Measurements from ENCODE around the gene ATP9A.
"Not testable (repeated sequence)": the region's sequence is repeated elsewhere in the genome, so short reads cannot be mapped to it uniquely, and the experiment has no call there.

ATP9A gene

DNA sequence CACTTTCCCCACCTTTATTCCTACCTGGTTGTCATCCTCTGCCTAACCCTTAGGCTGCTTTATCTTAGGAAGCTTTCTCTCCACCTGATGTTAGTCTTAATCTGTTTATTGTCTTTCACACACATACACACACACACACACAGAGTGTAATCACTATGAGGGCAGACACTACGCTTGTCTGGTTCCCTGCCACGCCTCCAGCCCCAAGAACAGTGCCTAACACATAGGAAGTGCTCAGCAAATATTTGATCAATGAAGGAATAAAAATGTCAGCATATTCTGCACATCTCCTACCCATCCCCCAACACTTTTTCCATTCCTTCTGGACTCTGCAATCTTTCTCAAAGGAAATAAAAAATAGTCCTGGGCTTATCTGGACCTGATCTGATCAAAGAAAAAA, 174.6 kb downstream of the ATP9A start:
- DNase-seq, result no peak

DNA sequence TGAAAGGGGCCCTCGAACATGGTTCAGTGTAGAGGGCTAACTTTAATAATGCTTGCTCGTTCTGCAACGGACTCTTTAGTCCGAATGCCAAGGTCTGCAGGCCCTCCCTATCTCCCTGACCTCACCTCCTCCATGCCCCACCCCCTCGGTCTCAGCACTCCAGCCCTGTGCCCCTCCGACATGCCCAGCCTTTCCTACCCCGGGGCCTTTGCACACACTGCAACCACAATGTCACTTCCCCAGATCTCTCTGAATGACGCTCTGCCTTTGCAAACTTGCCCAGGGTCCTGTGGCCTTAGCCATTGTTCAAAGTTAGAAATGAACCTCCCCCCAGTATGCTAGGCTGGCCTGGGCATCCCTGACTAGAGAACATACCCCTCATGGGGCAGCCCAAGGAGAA, 175.6 kb downstream of the ATP9A start:
- no peak for DNase-seq

DNA sequence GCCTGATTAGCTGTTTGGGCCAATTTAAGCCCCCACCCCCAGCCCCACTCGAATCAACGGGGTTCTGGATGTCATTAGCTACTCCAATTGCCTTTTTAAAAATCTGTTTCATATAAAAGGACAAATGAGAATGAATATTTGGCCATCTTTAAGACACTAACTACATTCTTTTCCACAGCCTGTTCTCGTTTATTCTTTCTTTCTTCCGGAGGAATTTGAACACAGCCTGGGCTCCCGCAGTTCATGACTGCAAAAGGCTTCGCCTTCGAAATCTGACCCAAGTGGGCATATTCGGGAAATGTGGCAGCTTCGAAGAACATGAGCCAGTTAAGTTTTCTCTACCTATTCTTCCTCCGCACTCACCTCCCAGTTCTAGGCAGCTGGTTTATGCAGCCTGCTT, 176.3 kb downstream of the ATP9A start:
- no peak for DNase-seq

DNA sequence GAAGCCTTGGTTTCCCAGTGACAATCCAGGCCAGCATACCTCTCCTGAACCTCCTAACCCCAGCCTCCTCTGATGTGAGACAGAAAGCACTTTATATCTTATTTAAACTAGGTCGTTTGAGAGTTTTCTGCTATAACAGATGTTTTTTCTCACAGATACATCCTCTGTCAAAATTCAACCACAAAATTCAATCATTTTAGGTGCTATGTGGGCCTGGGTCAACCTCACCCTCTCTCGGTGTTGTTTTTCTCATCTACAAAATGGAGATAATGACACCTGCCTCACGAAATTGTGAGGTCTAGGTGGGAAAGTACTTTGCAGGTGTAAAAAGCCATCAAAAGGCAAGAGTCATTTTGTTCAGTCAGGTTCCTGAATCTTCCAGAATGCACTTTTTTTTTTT, 179.4 kb downstream of the ATP9A start:
- no peak for DNase-seq

DNA sequence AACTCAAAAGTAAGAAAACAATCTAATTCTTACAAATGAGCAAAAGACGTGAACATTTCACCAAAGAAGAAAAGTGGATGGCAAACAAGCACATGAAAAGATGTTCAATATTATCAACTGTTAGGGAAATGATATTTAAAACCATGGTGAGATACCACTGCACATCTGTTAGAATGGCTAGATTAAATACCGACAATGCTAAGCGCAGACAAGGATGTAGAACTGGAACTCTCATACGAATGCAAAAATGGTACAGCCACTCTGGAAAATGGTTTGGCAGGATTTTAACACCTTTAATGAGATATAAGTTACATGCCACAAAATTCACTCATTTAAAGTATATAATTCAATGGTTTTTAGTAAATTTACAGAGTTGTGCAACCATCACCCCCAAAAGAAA, 181.0 kb downstream of the ATP9A start:
- DNase-seq, result no peak

DNA sequence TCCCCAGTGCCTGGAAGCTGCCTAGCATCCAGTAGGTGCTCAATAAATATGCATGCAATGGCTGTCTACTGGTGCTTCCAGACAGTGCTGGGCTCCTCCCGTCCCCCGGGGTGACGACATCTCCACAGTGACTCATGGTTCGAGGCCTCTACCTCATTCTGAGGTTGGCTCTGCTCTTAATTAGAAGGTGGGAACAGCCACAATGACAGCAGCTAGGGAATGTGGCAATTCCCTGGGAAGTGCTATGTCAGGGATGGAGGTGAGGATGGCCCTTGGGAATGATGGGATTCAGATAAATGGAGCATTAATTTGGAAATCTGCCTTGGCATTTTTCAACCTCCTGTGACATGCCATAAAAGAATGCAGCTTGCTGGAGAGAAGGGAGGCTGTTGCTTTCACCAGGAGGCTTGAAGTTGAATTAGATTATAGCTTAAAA, 182.2 kb downstream of the ATP9A start:
- no peak for DNase-seq

DNA sequence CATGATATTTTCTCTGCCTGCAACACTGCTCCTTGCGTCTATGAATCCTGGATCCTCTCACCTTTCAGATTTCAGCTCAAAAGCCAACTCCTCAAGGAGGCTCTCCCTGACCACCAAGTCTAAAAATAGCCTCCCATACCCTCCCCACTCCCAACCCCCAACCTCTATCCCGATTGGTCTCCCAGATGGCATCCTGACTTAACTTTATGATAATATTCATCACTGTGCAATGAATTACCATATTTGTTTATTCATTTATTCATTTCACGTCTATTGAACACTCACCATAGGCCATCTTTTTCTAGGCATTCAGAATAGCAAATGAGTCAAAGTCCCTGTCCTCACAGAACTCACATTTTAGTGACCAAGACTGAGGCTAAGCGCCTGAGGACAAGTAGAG, 183.0 kb downstream of the ATP9A start:
- DNase-seq, result no peak

DNA sequence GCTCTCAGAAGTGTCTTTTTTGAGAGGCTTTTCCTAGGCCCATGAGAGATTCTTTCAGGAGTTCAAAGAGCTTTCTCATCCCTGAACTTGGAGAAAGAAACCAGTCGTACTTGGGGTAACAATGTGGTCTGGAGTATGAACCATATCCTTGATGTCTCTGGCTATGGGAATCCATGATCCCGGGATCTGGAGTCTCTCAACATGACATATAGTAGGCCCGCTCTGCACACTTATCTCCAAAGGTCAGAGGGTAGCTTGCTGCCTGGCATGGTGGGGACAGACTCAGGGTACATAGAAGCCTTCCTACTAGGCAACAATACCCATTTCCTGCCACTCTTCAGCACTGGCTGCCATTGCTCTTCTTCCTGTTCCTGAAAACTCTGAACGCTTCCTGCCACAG, 183.5 kb downstream of the ATP9A start:
- no peak for DNase-seq

DNA sequence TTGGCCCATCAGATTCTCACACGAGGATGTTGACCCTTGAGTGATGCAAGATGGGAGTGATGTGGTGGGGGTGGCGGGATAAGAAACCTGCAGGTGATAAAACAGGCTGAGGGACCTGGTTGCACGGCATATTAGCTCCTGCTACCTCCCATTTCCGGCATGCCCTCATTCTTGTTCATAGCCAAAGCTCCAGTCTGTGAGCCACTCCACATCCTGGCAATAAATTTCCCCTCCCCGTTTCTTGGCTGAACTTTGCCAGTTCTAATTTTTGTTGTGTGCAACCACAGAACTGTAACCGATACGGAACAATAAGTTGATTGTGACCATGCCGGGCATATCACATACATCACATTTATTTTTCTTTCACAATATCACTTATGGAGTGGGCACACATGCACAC, 184.1 kb downstream of the ATP9A start:
- DNase-seq, result no peak

DNA sequence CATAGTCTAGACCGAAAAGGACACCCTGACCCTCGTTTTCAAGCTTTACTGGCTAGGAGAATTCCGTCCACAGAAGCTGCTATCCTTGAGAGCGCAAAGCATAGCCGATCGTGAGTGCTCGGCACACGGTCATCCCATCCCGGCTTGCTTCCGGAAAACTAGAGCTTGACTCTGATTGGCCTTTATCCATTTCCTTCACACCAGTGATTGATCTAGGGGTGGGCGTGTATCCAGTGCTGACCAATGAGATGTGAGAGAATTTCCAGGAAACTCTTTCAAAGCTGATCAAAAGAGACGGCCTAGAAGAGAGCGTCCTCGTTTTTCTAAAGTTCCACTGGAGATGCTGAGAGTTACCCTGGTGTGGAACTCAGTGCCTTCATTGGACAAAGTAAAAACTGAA, 184.7 kb downstream of the ATP9A start:
- no peak for DNase-seq

DNA sequence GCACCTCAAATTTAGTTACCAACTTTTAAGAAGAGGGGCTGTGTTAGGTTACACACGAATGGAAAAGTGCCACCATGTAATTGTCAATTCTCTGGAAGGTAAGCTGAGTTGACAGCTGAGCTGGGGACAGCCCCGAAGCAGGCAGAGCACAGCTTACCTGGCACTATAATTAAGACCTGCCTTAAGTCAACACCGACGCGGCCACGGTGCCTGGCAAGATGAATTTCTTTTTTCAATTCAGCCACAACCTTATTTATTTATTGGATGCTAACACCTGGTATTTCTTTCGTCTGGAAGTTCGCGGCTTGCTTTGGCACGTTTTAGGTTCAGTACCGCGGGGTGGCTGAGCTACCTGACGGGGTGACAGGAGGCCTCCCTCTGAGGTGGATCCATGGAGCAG, 185.1 kb downstream of the ATP9A start:
- DNase-seq, result no peak

DNA sequence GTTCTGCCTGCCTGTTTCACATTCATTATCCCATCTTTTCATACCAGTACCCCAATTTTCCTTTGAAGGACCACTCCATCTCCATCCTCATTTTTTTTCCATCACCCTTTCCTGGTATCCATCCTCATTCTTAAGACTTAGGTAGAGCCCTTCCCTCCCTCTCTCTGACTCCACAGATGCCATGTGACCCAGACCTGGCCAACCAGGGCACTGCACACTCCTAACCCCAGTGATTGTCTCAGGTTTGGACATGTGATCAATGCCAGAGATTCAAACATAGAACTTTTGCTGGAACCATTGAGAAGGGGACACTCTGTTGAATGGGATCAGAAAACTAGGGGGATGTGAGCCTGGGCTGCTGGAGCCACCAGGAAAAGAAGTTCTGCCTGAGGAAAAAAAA, 186.6 kb downstream of the ATP9A start:
- DNase-seq, result no peak

DNA sequence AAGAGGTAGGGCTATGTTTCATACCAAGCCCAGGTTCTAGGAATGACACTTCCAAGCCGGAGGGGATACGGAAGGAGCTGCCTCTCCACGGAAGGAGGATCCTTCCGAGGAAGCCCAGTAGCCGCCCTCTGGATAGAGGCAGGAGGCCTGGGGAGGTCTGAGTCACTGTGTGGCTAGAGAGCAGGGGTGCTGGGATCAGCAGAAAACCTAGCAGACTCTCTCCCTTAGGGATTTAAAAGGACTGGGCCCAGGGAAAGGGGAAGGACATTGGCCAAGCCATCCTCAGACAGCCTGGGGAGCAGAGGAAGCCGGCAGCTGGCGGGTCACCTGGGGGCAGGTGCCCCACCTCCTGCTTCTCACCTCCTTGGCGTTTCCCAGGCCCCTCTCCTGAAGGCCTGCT, 189.1 kb downstream of the ATP9A start:
- no peak for DNase-seq

DNA sequence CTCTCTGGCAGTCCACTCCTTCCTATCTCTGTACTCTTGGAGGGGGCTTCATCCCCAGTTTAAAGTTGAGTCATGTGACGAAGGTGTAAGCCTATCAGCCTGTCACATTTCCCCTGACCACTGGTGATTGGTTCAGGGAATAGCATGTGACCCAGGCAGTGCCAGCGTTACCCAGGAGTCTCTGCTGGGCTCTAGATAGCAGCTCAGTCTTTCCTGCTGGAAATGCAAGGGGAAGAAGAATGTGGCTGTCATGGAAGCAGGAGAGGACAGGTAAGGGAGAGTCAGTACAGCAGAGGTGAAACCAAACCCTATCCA, 190.1 kb downstream of the ATP9A start:
- DNase-seq, result no peak

DNA sequence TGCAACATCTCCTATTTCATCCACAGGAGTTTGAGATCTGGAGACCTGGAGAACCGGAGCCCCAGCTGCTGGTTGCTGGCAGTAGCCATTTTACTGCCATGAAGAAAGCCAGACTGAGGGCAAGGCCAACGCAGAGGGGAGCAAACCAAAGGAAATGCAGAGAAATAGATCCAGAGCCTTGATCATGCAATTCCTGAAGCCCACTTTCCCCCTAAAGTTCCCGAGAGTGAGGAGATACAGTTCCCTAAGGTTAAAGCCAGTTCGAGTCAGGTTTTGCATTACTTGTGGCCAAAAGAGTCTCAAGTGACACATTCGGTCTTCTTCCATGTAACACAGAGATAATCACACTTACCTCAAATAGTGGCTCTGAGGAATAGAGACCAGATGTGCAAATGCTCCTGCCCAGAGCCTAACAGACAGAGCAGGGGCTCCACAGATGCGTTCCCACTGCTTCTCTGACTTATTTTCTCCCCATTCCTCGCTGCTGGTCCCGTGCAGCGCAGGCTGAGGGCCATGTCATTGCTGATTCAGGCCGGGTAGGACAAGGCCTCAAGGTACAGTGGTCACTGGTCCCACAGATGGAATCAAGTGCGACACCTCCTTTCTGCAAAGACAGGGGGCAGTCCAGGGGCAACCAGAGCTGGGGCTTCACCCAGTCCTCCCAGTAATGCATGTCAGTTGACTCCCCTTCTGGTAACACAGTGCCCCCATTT, 190.6 kb downstream of the ATP9A start:
- no peak for DNase-seq

DNA sequence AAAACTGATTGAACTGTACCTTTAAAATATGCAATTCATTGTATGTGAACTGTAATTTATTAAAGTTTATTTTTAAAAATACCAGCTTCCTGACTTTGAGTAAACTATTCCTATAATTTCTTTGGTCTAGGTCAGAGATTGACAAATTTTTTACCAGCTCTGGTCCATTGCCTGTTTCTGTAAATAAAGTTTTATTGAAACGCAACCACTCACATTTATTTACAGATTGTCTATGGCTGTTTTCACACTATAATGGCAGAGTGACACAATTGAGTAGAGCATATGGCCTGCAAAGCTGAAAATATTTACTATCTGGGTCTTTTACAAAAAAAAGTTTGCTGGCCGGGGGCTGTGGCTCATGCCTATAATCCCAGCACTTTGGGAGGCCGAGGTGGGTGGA, 192.7 kb downstream of the ATP9A start:
- DNase-seq, result no peak

DNA sequence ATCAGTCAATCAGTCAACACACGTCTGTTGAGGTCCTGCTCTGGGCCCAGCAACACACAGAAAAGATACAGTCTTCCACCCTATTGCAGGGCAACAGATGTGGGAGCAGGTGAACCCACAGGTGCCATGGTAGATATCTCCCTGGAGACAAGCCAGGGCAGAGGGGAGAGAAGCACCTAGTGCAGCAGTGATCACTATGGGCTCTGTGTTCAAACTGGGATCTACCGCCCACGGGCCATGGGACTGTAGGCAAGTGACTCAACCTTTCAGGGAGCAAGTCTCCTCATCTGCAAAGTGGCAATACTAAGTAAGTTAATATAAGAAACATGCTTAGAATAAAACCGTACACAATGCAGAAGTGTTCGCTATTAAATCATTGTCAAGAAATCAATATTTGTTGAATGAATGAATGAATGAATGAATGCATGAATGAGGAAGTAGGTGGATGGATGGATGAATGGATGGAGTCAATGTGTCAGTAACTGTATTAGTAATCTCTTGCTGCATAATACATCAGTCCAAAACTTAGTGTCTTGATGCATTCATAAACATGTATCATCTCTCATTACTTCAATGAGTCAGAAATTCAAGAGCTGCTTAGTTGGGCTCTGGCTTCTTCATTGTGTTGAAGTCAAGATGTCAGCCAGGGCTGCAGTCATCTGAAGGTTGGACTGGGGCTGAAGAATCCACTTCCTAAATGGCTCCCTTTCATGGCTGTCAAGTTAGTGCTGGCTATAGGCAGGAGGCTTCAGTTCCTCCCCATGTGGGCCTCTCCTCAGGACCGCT, 193.7 kb downstream of the ATP9A start:
- DNase-seq, result peak; percentile 35

DNA sequence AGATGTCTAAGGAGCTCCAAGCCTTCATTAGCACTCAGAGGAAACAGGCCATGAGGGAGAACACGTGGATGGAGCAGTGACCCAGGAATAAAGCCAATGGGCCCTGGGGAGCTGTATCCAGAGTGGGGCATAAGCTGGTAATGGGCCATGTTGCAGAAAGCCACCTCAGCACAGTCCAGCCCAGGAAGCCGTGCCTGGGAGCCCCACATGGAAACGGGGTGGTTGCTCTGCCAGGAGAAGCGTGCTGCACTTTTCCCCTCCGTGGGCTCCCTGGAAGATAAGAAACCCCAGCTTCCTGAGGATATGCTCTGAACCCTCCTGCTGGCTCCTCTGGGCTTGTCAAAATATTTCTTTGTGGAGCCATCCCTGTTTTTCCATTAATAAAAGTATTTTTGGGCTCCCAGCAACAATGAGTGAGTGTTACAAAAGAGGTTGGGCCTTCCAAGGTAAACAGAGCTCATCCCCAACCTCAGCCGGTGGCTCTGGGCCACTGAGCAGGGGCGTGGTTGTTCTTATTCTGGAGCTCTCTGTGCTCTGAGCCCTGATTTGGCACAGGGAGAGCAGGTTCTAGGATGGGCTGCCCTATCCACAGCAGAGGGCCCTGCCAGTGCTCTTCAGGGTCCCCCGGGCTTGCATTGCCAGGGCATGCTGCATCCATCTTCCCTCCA, 194.5 kb downstream of the ATP9A start:
- no peak for DNase-seq

DNA sequence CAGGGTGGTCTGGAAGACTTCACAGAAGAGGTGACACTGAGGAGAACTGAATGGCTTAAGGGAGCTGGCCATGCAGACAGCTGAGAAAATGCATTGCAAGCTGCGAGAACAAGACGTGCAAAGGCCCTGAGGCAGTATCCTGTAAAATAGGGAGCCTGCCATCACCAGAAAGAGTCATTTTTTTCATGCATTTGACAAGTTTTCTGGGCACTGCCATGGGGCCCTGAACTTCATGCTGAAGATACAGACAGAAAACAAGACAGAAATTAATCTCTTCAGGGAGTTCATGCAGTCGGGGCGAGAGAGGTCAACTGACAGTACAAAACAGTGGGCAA, 196.8 kb downstream of the ATP9A start:
- no peak for DNase-seq

DNA sequence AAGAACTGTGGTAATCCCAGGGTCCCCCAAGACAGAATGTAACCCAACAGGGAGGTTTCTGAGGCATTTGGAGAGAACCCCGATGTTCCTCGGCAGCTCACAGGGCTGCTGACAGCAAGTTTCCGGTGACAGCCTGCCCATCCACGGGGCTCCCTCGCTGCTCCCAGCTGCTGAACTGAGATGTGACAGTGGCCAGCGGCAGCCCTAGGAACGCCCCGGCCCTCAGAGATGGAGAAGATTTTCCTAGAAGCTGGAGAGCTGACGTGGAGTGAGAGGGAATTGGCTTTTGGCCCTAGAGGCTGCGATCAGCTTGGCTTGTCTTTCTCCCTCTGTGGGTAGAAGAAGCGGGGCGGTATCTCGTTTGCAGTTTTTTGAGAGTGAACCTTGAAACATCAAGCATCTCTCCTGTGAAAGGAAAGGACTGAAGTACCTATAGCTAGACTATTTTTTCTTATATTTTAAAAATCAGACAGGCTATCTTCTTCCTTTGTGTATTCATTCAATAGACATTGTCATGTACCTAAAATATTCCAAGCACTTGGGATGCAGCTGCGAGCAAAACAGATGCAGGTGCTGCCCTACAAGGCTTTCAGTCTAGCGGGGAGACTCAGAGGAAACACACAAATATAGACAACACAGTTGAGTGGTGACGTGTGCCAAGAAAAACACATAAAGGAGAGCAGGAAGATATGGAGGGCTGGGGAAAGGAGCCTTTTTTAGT, 197.3 kb downstream of the ATP9A start:
- no peak for DNase-seq

DNA sequence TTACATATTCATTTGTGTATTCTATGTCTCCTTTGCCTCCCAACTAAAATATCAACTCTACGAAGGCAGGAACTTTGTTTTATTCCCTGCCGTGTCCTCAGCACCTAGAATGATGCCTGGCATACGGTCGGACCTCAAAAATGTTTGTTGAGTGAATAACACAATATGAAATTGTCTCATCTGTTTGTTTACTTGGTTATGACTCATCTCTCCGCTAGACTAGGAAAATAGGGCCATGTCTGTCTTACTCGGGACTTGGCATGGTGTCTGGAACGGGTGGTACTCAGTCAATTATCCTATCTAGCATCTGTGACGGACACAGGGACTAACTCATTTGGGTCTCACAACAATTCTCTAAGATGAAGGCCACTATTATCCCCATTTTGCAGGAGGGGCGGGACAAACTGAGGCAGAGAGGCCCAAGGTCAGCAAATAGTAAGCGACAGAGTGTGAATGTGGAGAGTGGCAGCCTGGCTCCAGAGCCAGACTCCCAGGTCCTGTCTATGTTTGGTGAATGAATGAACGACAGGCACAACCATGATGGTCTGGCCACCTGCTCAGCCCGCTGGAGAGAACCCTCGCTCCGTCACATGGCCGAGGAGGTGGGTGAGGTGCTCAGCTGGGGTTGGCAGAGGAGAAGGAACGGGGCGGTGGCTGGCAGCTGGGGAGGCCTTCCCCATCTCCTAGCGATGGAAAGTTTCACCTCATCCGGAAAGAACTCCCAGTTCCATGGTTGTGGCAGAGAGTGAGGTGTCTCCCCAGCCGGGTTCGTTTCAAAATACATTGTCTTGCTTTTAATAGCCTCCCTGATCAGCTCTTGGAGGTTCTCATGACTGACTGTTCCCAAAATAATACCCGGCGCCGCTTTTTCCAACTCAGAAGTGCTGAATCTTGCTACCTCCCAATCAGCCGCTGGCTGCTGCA, 198.1 kb downstream of the ATP9A start:
- DNase-seq, result no peak

DNA sequence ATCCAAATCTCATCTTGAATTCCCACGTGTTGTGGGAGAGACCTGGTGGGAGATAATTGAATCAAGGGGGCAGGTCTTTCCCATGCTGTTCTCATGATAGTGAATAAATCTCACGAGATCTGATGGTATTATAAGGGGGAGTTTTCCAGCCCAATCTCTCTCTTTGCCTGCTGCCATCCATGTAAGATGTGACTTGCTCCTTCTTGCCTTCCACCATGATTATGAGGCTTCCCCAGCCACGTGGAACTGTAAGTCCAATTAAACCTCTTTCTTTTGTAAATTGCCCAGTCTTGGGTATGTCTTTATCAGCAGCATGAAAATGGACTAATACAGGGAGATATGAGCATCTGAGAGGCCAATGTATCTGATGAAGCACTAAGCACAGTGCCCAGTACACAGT, 199.7 kb downstream of the ATP9A start:
- not testable (repeated sequence) for DNase-seq

DNA sequence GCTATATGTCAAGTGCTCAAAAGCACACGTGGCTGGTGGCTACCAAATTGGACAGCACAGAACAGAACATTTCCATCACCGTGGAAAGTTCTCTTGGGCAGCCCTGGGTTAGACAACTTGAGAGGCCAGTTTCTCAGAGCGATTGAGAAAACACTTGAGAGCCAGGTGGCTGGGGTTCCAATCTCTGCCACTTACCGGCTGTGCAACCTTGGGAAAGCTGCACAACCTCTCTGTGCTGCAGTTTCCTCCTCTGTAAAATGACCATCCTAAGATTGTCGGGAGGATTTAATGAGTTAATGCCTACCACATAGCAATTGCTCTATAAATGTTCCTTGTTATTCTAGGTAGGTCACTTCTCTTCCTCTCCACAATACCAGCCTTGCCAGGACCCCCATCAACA, 200.6 kb downstream of the ATP9A start:
- no peak for DNase-seq

All from NCI-H2171 treated with DMSO at 0.1 percent for 48 hours (cell line).